Smooth muscle cell (in vitro differentiated cells): ENCODE results near the gene APOC4. TPM values are rescaled to one million over a fixed set of nuclear protein-coding genes. Genes with fewer than 3 reads are reported as not detected.
"Not testable (repeated sequence)": the region's sequence is repeated elsewhere in the genome, so short reads cannot be mapped to it uniquely, and the experiment has no call there.

ENCODE experiments used
- DNase-seq: peaks from one replicate; lab custom pipeline; 2025; ENCODE audit not compliant: unreplicated experiment; lab: John Stamatoyannopoulos, UW
- H2AFZ ChIP-seq: fragments of 200-600 bp; sonication (generic); 2 replicates; pipeline ENCODE4 v1.6.0; 2016; ENCODE audit warnings: antibody characterized with exemption, low read depth, mild to moderate bottlenecking
- H3F3A ChIP-seq: fragments of 200-600 bp; sonication (generic); 2 replicates; pipeline ENCODE4 v1.6.0; 2017; ENCODE audit warnings: antibody characterized with exemption, low read depth
- H3K27ac ChIP-seq: fragments of 200-600 bp; sonication (generic); 2 replicates; pipeline ENCODE4 v1.5.1; 2016; ENCODE audit warnings: low read depth, mild to moderate bottlenecking
- H3K27me3 ChIP-seq: fragments of 200-600 bp; sonication (generic); 2 replicates; pipeline ENCODE4 v1.6.1; 2016; ENCODE audit warnings: low read depth, mild to moderate bottlenecking
- H3K36me3 ChIP-seq: fragments of 200-600 bp; sonication (generic); 2 replicates; pipeline ENCODE4 v1.5.1; 2016; ENCODE audit warnings: low read depth
- H3K4me1 ChIP-seq: fragments of 200-600 bp; sonication (generic); 2 replicates; pipeline ENCODE4 v1.5.1; 2016; ENCODE audit warnings: low read depth
- H3K4me2 ChIP-seq: fragments of 200-600 bp; sonication (generic); 2 replicates; pipeline ENCODE4 v1.6.0; 2016; ENCODE audit warnings: mild to moderate bottlenecking
- H3K4me3 ChIP-seq: fragments of 200-600 bp; sonication (generic); 2 replicates; pipeline ENCODE4 v1.5.1; 2016; ENCODE audit warnings: mild to moderate bottlenecking
- H3K79me2 ChIP-seq: fragments of 200-600 bp; sonication (generic); 2 replicates; pipeline ENCODE4 v1.6.0; 2016; ENCODE audit warnings: low read depth, mild to moderate bottlenecking
- H3K9ac ChIP-seq: fragments of 200-600 bp; sonication (generic); 2 replicates; pipeline ENCODE4 v1.6.0; 2016; ENCODE audit warnings: low read depth
- H3K9me3 ChIP-seq: fragments of 200-600 bp; sonication (generic); replicated peaks from 2 replicates; pipeline ENCODE4 v1.5.1; 2016; ENCODE audit warnings: low read depth
- H4K20me1 ChIP-seq: fragments of 200-600 bp; sonication (generic); 2 replicates; pipeline ENCODE4 v1.6.0; 2016; ENCODE audit warnings: low read depth
- CTCF ChIP-seq: fragments of 200-600 bp; sonication (generic); IDR thresholded peaks from 2 replicates; pipeline ENCODE4 v1.5.1; 2017; ENCODE audit warnings: borderline replicate concordance, mild to moderate bottlenecking, antibody characterized with exemption; ENCODE audit not compliant: insufficient read depth, poor library complexity, severe bottlenecking
- WGBS: methylation state at CpG from one replicate; pipeline ENCODE4 v1.1.7; 2016; ENCODE audit warnings: low lambda C conversion rate; 5-methylcytosine and 5-hydroxymethylcytosine counted together
- polyA plus RNA-seq: library from polyadenylated mRNA; unstranded; fragments of >200 nt; fragmentation: Nextera tagmentation; extraction: Ambion mirVana; gene quantifications from 2 replicates; pipeline ENCODE4 v1.2.1, GENCODE V29; 2016
- total RNA-seq: library from RNA; depleted of rRNA; stranded (reverse); fragments of >200 nt; gene quantifications from 2 replicates; pipeline ENCODE4 v1.2.3, GENCODE V29; 2014

The APOC4 gene
- total and polyA plus RNA-seq, 2 experiments from 2014 or later = not detected

DNA sequence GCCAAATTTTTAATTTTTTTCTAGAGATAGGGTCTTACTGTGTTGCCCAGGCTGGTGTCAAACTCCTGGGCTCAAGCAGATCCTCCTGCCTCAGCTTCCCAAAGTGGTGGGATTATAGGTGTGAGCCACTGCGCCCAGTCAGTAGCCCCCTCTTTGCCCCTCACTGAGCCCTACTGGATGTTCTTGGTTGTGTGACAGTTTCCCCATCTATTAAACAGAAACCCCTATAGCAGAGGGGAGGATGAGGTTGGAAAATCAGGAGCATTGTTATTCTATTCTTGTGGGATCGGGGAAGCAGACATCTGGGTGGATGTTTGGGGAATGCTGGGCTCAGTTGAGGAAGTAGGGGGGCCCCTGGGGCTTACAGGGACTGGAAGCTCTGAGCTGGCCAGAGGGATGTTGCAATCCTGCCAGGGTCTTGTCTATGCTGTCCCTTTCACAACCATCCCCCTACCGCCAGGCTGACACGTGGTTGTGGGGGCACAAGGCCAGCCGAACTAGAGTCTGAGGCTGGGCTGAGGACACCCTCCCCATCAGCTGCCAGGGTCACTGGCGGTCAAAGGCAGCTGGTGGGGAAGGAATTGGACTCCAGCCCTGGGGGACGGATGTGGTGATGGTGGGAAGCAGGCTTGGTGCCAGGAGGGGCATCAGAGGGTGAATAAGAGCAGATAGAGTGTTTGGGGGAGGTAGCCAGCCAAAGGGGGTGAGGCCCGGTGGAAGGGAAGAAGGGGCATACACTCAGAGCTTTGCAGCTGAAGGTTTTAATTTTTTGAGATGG, 16.7 kb upstream of the APOC4 start:
- no peak for TF ChIP-seq CTCF
- H3K4me2 ChIP-seq = peak overlapping the region; percentile 63
- peak overlapping the region; percentile 44 for H3K27ac ChIP-seq
- 52% methylated on average over 8 of the region's 8 CpGs for WGBS
- no peaks in the 10 kb centered on the region for H3K36me3 ChIP-seq
- H3K9ac ChIP-seq = no peak overlapping the region
- DNase-seq = peak; percentile 35
- no peak overlapping the region for H2AFZ ChIP-seq
- peaks cover 3% of the 10 kb centered on the region for H3F3A ChIP-seq
- no peaks in the 10 kb centered on the region for H3K9me3 ChIP-seq
- H4K20me1 ChIP-seq = no peaks in the 10 kb centered on the region
- no peaks in the 10 kb centered on the region for H3K27me3 ChIP-seq
- no peaks in the 10 kb centered on the region for H3K4me1 ChIP-seq
- no peaks in the 10 kb centered on the region for H3K79me2 ChIP-seq
- no peak overlapping the region for H3K4me3 ChIP-seq

- H4K20me1 ChIP-seq, H3K4me1 ChIP-seq, H3K9me3 ChIP-seq, H2AFZ ChIP-seq, H3K27ac ChIP-seq, DNase-seq, H3K79me2 ChIP-seq, H3K36me3 ChIP-seq, H3K9ac ChIP-seq, H3K27me3 ChIP-seq, H3F3A ChIP-seq: not testable (repeated sequence)
- peak overlapping the region; percentile 10 for H3K4me3 ChIP-seq
- H3K4me2 ChIP-seq = peak overlapping the region; percentile 72
- 65% methylated on average over 17 of the region's 19 CpGs for WGBS
Observed at GRCh38 chr19:44926245-44927077, 15.6 kb upstream of the APOC4 start.

DNA sequence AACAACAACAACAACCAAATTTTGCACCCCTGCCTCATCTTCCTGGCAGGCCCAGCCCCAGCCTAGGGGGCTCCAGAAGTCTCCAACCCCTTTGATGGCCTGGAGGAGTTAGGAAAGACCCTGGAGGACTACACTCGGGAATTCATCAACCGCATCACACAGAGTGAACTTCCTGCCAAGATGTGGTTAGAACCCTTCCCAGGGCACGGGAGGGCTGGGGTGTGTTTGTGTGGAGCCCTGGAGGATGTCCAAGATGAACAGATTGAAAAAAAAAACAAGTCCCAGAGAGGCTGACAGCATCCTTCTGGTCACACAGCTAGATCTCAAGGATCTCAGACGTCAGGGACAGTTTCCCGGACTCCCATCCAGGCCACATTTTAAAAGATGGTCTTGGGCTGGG, 14.3 kb upstream of the APOC4 start:
- Histone ChIP-seq H3F3A (peaks cover 3% of the 10 kb centered on the region), H3K9me3 (no peaks in the 10 kb centered on the region), H3K27me3 (no peaks in the 10 kb centered on the region), H3K79me2 (no peaks in the 10 kb centered on the region), H2AFZ (no peak overlapping the region), H3K27ac (no peak overlapping the region), H3K4me2 (no peak overlapping the region), H3K36me3 (no peaks in the 10 kb centered on the region), H3K4me3 (no peak overlapping the region), H3K9ac (no peak overlapping the region), H4K20me1 (no peaks in the 10 kb centered on the region), H3K4me1 (no peaks in the 10 kb centered on the region)
- no peak for DNase-seq
- WGBS = 81% methylated on average over 5 of the region's 5 CpGs
- TF ChIP-seq CTCF = no peak

- Histone ChIP-seq H3K27ac (no peak overlapping the region), H3F3A (peaks cover 1% of the 10 kb centered on the region), H4K20me1 (no peaks in the 10 kb centered on the region), H3K4me2 (no peak overlapping the region), H3K9me3 (no peaks in the 10 kb centered on the region), H3K4me3 (no peak overlapping the region), H3K27me3 (no peaks in the 10 kb centered on the region), H3K79me2 (no peaks in the 10 kb centered on the region), H3K36me3 (no peaks in the 10 kb centered on the region), H2AFZ (no peak overlapping the region), H3K9ac (no peak overlapping the region), H3K4me1 (no peaks in the 10 kb centered on the region)
- WGBS = 95% methylated on average over 7 of the region's 7 CpGs
- DNase-seq = no peak
- TF ChIP-seq CTCF = no peak
Observed at GRCh38 chr19:44930088-44930487, 11.9 kb upstream of the APOC4 start.
